Cardiac muscle cell (in vitro differentiated cells and primary cell): ENCODE data around the gene AOC2. TPM values are rescaled to one million over a fixed set of nuclear protein-coding genes. Genes with fewer than 3 reads are reported as not detected.

Experiments used
- DNase-seq, 2 donors: peaks; one replicate each; pipeline versions ENCODE4 v3.0.0 to v3.0.0-alpha.2; 2010 to 2017; ENCODE audit warnings: low read depth in 1 of 2, low spot score in 1 of 2
- H3K27ac ChIP-seq: fragments of 200-600 bp; sonication (generic); 2 replicates; pipeline ENCODE4 v1.5.1; 2016
- H3K27me3 ChIP-seq: fragments of 200-600 bp; sonication (generic); 2 replicates; pipeline ENCODE4 v1.6.0; 2016; ENCODE audit warnings: control low read depth
- H3K36me3 ChIP-seq: fragments of 200-600 bp; sonication (generic); 2 replicates; pipeline ENCODE4 v1.5.1; 2016; ENCODE audit warnings: control low read depth
- H3K4me1 ChIP-seq: fragments of 200-600 bp; sonication (generic); 2 replicates; pipeline ENCODE4 v1.8.1; 2017; ENCODE audit warnings: low read depth, mild to moderate bottlenecking, mixed run types
- H3K4me3 ChIP-seq: fragments of 200-600 bp; sonication (generic); 2 replicates; pipeline ENCODE4 v1.5.1; 2016; ENCODE audit warnings: mild to moderate bottlenecking
- H3K9me3 ChIP-seq: fragments of 200-600 bp; sonication (generic); 2 replicates; pipeline ENCODE4 v1.5.1; 2017; ENCODE audit warnings: low read depth, mild to moderate bottlenecking, control low read depth
- CTCF ChIP-seq: IDR thresholded peaks from 2 replicates; pipeline ENCODE4 v1.5.1; 2012; ENCODE audit warnings: low read depth, mild to moderate bottlenecking, low read length
- polyA plus RNA-seq: library from polyadenylated mRNA; unstranded; fragments of >200 nt; fragmentation: Nextera tagmentation; extraction: Ambion mirVana; gene quantifications from 2 replicates; pipeline ENCODE4 v1.2.1, GENCODE V29; 2016
- total RNA-seq: library from RNA; depleted of rRNA; stranded (reverse); fragments of >200 nt; gene quantifications from 2 replicates; pipeline ENCODE4 v1.2.3, GENCODE V29; 2016

Gene AOC2
- total and polyA plus RNA-seq, 2 experiments from 2014 or later, result 2.4 to 5.6 TPM

DNA sequence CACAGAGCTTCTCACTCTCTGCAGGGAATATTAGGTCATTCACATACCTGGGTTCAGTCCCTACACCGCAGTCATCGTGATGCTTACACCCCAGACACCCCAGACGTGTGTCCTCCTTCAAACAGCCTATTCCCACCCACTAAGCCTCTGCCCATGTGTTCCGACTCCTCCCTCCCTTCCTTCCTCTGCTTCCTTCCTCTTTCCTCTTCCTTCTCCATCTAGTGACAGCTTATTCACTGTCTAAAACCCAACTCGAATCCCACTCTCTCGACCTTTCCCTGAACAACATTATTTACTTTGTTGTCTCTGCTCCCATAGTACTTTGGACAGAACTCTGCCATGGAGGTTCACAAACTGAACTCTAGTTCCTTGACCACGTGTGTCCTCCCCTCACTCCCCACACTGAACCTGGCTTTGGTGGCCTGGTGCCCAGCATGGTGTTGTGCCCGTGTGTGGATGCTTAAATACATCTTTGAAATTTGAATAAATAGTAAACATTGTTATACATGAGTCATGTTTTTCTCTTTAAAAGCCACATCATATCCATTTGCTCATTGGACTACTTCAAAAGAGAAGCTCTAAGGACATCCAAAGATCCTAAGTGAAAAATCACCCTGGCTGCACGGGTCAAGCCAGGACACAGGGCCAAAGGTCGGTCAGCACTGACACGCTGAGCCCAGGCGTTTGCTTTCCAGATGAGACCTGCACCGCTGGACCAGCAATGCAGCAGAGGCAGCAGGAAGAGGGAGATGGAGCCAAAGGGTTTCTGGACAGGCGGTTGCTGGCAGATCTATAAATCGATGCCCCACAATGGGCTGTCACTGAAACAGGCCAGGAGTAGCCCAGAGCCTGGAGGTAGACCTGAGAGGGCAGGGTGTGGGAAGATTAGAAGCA lies 42.1 kb downstream of the AOC2 start:
- Histone ChIP-seq H3K4me3 (no peak overlapping the region), H3K27me3 (no peaks in the 10 kb centered on the region), H3K27ac (no peak overlapping the region), H3K4me1 (peaks cover 8% of the 10 kb centered on the region), H3K9me3 (no peaks in the 10 kb centered on the region), H3K36me3 (no peaks in the 10 kb centered on the region)
- no peak for TF ChIP-seq CTCF
- DNase-seq, result no peak

DNA sequence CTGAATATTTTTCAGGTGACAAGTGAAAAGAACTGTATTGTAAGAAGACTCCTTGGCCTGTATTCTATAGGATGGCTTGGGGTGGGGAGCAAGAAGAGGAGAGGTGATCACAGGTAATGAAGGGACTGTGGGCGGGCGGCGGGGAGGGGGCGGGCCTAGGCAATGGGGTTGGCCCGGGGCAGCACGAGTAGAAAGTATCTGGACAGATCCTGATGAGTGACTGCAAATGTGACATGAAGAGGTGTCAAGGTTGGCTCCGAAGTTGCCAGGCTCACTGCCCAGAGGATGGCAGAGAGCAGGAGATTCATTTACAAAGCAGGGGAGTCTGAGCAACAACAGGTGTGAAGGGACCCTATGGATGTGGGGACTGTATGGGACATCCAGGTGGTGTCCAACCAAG lies 45.4 kb downstream of the AOC2 start:
- no peaks in the 10 kb centered on the region for H3K27me3 ChIP-seq
- no peak overlapping the region for H3K27ac ChIP-seq
- H3K9me3 ChIP-seq, result no peaks in the 10 kb centered on the region
- peaks cover 24% of the 10 kb centered on the region for H3K4me1 ChIP-seq
- H3K36me3 ChIP-seq, result no peaks in the 10 kb centered on the region
- DNase-seq, result no peak
- no peak for TF ChIP-seq CTCF
- no peak overlapping the region for H3K4me3 ChIP-seq

GRCh38 chr17:42891539-42892152 lies 47.3 kb downstream of the AOC2 start:
- H3K4me1 ChIP-seq, result peaks cover 24% of the 10 kb centered on the region
- TF ChIP-seq CTCF, result no peak
- peak in 1 of 2 donors; percentile 72 for DNase-seq
- H3K27ac ChIP-seq, result peak overlapping the region; percentile 95
- H3K9me3 ChIP-seq, result no peaks in the 10 kb centered on the region
- no peak overlapping the region for H3K4me3 ChIP-seq
- H3K36me3 ChIP-seq, result no peaks in the 10 kb centered on the region
- no peaks in the 10 kb centered on the region for H3K27me3 ChIP-seq

- peak; percentile 14 to 33 for DNase-seq
- Histone ChIP-seq H3K4me1 (peaks cover 24% of the 10 kb centered on the region), H3K27ac (peak overlapping the region; percentile 95), H3K9me3 (no peaks in the 10 kb centered on the region), H3K27me3 (no peaks in the 10 kb centered on the region), H3K36me3 (no peaks in the 10 kb centered on the region), H3K4me3 (no peak overlapping the region)
- no peak for TF ChIP-seq CTCF
Observed at GRCh38 chr17:42893359-42893758, 49.0 kb downstream of the AOC2 start.

DNA sequence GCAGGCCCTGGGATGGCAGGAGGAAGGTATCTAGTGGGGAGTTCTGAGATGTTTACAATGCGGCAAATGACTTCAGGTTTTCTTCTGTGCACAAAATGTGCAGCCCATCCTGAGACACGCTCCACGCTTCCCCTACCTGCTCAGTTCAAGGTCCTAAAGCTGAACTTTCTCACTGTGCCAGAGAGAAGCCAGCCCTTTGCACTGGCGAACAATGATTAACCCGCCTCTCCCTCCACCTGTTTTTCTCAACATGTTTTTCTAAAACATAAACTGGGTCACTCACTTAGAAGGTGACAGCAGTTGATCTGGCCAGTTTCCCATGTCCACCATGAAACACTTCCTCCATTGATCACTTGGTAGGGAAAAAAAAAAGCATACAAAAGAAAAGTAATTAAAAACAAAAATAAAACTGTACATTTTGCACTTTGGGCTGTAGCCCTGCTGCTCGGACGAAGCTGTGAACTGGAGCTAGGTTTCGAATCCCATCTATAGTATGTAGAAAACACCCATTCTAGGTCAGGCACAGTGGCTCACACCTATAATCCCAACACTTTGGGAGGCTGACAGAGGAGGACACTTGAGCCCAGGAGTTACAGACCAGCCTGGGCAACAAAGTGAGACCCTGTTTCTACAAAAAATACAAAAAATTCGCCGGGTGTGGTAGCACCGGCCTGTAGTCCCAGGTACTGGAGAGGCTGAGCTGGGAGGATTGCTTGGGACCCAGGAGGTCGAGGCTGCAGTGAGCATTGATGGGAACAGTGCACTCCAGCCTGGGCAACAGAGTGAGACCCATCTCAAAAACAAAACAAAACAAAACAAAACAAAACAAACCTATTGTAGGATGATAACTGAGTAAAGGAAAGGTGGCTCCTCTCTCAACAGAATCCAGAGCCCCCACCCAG lies 50.2 kb downstream of the AOC2 start:
- DNase-seq, result no peak
- H3K9me3 ChIP-seq, result no peaks in the 10 kb centered on the region

More for the DNA sequence above, 50.2 kb downstream of the AOC2 start:
- TF ChIP-seq CTCF, result no peak
- Histone ChIP-seq H3K36me3 (no peaks in the 10 kb centered on the region), H3K4me3 (no peak overlapping the region), H3K27ac (no peak overlapping the region), H3K4me1 (peaks cover 24% of the 10 kb centered on the region), H3K27me3 (no peaks in the 10 kb centered on the region)
